GM18511 (cell line): ENCODE results near the gene SMURF2.
"Not testable (repeated sequence)": the region's sequence is repeated elsewhere in the genome, so short reads cannot be mapped to it uniquely, and the experiment has no call there.

ENCODE experiments used
- ATAC-seq: cut with Tn5 transposase; IDR thresholded peaks from one replicate; pipeline ENCODE4 v1.9.1; 2021; ENCODE audit warnings: mild to moderate bottlenecking, moderate library complexity; ENCODE audit not compliant: unreplicated experiment

Gene SMURF2

GRCh38 chr17:64667807-64668721 lies 6.0 kb upstream of the SMURF2 start:
- ATAC-seq = not testable (repeated sequence)

DNA sequence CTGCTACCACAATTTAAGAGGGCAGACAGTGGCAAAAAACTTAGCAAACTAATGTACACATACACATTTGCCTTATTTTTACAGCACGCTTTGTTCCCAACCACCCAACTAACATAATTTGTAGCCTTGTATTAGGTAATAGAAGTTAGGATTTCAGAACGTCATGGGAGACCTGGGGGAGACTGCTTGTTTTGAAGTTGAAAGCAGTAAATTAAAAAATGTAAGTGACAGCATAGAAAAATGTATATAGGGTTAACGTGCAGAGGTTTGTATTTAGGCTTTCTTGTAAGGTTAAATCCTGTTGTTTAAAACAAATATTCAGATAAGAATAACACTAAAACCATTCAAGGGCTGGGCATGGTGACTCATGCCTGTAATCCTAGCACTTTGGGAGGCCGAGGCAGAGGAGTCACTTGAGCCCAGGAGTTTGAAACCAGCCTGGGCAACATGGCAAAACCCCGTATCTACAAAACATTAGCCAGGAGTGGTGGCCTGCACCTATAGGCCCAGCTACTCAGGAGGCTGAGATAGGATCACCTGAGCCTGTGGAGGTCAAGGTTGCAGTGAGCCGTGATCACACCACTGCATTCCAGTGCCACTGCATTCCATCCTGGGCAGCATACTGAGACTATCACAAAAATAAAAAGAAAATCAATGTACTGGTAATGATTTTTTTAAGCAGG lies 2.3 kb upstream of the SMURF2 start:
- not testable (repeated sequence) for ATAC-seq

DNA sequence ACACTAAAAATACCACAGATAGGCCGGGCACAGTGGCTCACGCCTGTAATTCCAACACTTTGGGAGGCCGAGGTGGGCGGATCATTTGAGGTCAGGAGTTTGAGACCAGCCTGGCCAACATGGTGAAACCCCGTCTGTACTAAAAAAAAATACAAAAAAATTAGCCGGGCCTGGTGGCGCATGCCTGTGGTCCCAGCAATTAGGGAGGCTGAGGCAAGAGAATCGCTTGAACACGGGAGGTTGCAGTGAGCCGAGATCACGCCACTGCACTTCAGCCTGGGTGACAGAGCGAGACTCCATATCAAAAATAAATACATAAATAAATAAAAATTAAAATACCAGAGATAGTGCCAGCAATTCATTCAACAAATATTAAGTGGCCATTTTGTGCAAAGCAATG lies 1.7 kb upstream of the SMURF2 start:
- ATAC-seq = not testable (repeated sequence)

DNA sequence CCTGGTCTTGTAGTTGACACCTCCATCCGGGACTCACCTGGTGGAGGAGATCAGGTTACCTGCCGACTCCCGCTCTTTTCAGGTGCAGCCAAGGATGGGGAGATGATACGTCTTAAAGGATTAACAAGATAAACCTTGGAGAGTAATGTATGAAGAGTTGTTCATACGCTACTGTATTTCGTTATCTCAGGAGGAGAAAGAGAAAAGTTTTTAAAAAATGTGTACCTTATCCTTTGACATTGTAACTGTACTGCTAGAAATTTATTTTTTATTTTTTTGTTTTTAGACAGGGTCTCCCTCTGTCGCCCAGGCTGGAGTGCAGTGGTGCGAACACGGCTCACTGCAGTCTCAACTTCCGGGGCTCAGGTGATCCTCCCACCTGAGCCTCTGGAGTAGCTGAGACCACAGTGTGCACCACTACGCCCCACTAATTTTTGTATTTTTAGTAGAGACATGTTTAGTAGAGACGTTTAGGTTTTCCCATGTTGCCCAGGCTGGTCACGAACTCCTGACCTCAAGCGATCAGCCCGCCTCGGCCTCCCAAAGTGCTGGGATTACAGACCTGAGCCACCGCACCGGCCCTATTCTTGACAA lies 764 bp upstream of the SMURF2 start:
- no peak for ATAC-seq

- peak; percentile 35 for ATAC-seq
Observed at GRCh38 chr17:64661726-64661975, 456 bp downstream of the SMURF2 start.

GRCh38 chr17:64660978-64661725 lies 955 bp downstream of the SMURF2 start:
- peak; percentile 13 for ATAC-seq

- not testable (repeated sequence) for ATAC-seq
Observed at GRCh38 chr17:64660195-64660977, 1.7 kb downstream of the SMURF2 start.

GRCh38 chr17:64658931-64659330 lies 3.2 kb downstream of the SMURF2 start:
- no peak for ATAC-seq

- no peak for ATAC-seq
Observed at GRCh38 chr17:64657610-64658125, 4.4 kb downstream of the SMURF2 start.

GRCh38 chr17:64655704-64656103 lies 6.4 kb downstream of the SMURF2 start:
- no peak for ATAC-seq

- no peak for ATAC-seq
Observed at GRCh38 chr17:64653985-64654355, 8.1 kb downstream of the SMURF2 start.

- no peak for ATAC-seq
Observed at GRCh38 chr17:64653325-64653984, 8.7 kb downstream of the SMURF2 start.

GRCh38 chr17:64651889-64652288 lies 10.2 kb downstream of the SMURF2 start:
- ATAC-seq = no peak

DNA sequence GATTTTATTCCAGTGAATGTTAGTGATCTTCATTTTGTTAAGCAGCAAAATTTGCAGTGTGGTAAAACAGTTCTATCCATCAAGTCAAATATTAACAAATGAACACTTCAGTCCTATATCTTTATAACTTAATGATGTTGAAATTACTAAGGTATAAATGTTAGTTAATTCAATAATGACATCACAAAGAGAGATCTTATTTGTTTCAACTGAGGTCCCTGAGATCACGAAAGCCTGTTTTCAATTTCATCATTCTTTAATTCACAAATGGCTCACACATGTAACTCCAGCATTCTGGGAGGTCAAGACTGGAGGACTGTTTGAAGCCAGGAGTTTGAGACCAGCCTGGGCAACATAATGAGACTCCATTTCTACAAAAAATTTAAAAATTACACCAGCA lies 13.9 kb downstream of the SMURF2 start:
- ATAC-seq = no peak

DNA sequence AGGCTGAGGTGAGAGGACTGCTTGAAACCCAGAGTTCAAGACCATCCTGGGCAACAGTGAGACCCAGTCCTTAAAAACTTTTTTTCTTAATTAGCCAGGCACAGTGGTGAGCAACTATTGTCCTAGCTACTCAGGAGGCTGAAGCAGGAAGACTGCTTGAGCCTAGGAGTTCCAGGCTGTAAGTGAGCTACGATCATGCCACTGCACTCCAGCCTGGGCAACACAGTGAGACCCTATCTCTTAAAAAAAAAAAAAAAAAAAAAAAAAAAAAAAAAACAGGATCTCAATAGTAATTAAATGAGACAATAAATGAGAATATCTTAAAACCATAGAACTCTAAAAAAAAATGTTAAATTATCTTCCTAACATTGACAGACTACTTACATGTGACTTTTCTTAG lies 14.3 kb downstream of the SMURF2 start:
- no peak for ATAC-seq

DNA sequence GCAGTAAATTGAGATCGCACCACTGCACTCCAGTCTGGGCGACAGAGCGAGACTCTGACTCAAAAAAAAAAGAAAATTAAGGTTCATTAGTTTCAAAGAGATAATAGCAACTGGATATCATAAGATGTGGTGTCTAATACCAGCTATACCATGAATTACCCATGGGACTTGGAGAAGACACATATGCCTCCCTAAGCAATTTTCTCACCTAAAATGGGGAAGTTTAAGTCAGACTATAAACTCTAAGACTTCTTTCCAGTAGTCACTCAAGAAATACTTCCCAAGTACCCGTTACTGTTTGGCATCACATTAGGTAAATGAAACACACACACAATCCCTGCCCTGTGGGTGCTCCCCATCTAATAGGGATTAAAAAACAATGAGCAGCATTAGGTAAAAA lies 22.6 kb downstream of the SMURF2 start:
- ATAC-seq = no peak

DNA sequence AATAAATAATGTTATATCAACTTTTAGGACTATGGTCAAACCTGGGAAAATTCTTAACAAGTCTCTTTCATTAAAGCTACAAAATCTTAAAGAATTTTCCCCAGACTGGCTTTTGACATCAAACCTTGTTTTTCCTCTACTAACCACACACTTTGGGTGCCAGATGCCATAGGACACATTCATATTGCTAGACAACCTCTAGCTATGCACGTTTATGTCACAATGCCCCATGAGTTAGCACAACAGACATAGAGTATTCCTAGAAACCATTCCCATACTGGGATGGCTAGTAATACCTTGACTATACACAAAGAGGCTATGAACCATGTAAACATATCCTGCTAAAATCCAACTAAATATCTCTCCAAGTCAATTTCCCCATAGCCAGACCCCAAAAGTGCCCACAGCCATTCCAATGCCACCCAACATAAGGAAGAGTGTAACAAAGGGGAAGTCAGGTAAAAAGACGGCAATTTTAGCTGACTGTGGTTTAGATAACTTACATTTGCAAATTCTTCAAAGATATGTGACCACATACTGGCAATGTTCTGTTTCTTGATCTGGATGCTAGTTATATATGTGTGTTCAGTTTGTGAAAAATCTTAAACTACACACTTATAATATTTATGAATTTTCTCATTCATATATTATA lies 23.4 kb downstream of the SMURF2 start:
- no peak for ATAC-seq

DNA sequence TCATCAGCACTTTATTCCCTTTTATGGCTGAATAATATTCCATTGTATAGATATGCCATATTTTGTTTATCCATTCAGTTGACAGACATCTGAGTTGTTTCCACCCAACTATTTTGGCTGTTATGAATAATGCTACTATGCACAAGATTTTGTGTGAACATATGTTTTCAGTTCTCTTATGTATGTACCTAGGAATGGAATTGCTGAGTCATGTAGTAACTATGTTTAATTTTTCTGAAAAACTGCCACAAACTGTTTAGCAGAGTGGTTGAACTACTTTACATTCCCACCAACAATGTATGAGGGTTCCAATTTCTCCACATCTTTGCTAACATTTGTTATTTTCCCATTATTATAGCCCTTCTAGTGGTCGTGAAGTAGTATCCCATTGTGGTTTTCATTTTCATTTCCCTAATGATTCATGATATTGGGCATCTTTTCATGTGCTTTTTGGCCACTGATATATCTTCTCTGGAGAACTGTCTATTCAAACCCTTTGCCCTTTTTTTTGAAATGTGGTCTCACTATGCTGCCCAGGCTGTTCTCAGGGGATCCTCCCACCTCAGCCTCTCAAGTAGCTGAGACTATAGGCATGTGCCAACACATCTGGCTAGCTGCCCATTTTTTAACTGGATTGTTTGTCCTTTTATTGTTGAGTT lies 26.3 kb downstream of the SMURF2 start:
- ATAC-seq = peak; percentile 92

DNA sequence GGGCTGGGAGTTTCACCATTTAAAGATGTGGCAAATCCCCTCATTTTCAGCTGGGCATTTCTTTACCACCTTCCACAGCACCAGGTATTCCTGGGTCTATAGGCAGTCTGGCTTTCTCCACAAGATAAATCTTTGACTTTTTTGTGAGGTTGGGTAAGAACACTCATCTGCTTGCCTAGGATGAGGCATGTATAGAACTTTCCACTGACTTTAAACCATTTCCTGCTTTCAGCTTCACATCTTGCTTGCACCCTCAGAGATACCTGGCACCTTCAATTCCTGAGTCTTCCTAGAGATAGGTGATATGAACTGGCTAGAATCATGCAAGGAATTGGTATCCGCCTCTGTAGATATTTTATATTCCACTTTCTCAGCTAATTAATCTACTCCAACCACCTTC lies 27.9 kb downstream of the SMURF2 start:
- no peak for ATAC-seq
